IPS DF 19.7 (cell line): ENCODE measurements around the gene PLA1A.

Source experiments
- DNase-seq: peaks from one replicate; pipeline ENCODE4 v3.0.0-alpha.2; 2013; ENCODE audit warnings: low read depth, low spot score

The PLA1A gene

DNA sequence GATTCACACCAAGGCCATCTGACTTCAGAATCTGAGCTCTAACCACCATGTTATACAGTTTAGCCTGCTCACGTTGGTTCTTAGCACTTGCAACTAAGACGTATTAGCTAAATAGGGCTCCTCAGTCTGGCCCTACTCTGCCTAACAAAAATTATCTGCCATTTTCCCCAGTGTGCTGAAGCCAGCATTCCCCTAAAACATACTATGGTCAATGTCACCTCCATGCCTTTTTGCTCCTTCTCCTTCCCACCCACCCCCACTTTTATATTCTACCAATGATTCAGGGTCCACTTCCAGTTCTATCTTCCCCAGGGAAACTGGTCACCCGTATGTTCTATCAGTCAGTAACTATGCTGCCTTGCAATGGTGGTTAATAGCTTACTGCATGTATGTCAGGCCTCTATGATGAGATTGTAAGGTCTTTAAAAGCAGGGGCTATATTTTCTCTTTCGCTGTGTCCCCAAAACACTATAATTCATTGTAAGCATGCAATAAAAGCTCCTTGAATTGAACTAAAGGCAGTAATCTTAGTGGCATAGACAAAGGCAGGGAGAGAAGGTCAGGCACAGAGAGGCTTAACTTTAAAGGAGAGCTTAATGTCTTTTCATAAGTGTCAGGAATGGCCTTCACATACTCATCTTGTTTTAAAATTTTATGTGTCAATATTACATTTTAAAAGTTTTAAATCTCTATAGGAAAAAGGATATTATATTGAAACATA is 39.4 kb downstream of the PLA1A start:
- DNase-seq: no peak

- DNase-seq: no peak
These were observed 40.2 kb downstream of the PLA1A start for GRCh38 chr3:119637679-119638477.

GRCh38 chr3:119639494-119640350 is 42.0 kb downstream of the PLA1A start:
- no peak for DNase-seq

DNA sequence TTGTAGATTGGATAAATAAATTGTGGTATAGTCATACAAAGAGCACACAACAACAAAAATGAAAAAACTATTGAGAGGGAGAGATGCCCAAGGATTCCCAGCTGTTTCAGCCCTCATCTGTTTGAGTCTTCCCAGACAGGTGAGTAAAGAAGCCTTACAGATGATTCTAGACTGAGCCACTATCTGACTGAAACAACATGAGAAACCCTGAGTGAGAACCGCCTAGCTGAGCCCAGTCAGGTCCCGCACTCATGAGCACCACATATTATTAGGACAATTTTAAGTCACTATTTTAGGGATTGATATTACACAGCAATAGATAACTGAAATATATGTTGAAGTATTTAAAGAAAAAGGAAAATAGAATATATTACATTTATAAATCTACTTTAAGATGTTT is 43.7 kb downstream of the PLA1A start:
- no peak for DNase-seq

DNA sequence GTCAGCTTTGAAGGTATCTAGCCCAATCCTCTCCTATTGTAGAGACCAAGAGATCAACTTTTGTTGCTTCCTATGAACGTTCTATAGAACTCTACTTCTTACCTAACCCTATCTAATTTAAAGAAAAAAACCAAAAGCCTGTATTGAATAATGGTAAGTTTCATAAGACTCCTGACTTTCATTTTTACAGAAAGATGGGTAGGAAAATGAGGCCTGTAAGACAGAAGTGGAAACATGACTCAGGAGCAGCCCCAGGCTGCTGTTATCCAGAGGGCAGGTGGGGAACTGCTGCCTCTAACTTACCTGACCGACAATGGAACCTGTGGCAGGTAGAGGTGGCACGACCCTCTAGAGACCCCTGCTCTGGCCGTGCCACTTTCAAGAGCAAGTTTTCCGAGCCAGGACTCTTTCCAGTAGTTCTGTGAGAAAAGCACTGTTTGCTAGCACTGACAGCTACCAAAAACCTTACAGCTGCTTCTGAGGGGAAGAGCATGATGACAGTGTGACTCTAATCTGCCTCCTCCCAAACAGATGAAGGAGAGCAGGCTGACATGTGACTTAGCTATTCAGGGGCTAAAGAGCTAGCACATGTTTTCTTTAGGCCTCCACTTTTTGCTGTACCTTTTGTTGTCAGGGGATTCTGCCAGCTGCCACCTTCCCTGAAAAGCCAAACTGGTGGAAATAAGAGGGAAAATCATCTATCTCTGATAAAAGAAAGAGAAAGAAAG is 45.2 kb downstream of the PLA1A start:
- DNase-seq: no peak

DNA sequence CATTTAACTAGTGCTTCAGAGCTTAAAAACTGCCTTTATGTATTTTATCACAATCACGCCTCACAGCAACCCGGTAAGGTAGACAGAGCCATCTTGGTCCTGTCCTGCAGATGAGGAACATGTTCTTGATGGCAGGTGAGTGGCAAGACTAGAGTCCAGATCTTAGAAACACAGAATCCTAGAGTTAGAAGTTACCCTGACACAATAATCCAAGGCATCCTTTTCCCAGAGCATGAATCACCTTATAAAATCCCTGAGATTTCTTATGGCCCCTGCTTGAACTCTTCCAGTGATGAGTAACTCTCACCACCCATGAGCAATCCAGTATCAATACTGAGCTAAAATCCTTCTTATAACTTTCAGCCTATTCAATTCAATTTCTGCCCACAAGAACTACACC is 45.8 kb downstream of the PLA1A start:
- no peak for DNase-seq

DNA sequence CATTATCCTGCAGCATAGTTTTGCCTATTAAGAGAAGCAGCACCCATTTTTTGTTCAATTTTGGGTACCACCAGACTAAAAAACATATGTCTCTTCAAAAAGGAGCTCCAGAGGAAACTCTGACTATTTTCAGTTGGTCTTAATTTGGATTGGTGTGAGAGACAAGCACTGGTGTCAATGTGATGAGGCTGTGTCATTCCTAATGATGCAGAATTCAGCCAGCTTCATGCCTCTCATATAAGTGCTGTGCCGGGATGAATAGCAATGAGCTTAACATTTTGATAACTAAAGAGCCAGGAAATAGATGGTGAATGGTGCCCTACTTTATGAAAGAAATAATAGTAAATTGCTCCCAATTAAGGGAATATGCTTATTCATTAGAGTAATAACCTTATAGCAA is 46.8 kb downstream of the PLA1A start:
- DNase-seq: no peak

GRCh38 chr3:119645813-119646212 is 48.1 kb downstream of the PLA1A start:
- DNase-seq: no peak

- no peak for DNase-seq
These were observed 49.5 kb downstream of the PLA1A start for GRCh38 chr3:119647171-119647570.

- DNase-seq: no peak
These were observed 50.3 kb downstream of the PLA1A start for GRCh38 chr3:119647843-119648575.

- no peak for DNase-seq
These were observed 52.1 kb downstream of the PLA1A start for GRCh38 chr3:119649761-119650160.

- no peak for DNase-seq
These were observed 54.8 kb downstream of the PLA1A start for GRCh38 chr3:119652306-119653033.

DNA sequence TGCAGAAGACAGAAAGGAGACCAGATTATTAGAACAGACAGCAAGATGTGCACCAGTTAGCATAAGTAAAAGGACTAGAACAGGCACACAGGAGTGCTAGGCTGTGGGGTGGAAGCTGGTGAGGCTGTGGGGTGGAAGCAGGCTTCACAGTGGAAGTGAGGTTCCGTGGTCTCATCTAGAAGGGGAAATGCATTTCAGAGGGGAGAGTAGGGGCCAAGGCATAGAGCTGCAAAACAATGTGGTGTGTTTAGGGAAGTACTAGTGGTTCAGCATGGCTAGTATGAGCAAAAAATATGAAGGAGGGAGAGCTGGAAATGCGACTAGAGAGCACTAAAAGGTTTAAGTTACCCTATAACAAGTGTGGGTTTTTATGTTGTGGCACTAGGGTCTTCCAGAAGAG is 56.2 kb downstream of the PLA1A start:
- no peak for DNase-seq

DNA sequence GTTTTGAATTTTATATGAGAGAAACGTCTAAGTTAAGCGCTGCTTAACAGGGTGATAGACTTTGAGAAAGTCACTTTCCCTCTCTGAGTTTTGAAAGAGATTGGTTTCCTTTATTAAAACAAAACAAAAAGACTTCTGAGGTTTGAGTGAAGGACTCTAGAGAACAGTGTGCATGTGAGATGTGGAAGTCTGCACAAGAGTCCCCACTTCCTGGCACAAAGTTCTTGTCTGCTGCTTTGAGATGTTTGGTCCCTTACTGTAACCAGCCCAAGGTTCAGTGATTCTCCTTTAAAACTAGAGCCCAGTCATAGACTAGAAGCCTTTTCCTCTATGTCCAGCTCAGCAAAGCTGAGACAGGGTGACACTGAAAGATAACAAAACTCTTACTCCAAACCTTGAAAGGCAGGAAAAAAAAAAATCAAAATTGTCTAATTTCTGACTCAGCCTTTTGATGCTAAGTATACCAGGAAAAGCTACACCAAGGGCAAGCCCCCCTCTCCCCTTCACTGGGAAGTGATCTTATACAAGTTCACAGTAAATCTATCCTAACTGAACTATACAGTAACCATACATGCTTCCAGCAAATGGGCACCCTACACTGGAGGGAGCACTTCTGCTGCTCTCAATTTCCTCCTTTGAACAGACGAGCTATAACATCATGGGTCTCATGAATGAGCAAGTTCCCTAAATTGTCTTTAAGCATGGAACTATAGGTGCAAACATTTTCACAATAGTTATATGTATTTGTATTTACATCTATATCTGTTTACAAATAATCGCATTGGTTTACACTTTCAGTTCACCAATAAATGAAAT is 60.4 kb downstream of the PLA1A start:
- no peak for DNase-seq

GRCh38 chr3:119658994-119659393 is 61.3 kb downstream of the PLA1A start:
- no peak for DNase-seq

DNA sequence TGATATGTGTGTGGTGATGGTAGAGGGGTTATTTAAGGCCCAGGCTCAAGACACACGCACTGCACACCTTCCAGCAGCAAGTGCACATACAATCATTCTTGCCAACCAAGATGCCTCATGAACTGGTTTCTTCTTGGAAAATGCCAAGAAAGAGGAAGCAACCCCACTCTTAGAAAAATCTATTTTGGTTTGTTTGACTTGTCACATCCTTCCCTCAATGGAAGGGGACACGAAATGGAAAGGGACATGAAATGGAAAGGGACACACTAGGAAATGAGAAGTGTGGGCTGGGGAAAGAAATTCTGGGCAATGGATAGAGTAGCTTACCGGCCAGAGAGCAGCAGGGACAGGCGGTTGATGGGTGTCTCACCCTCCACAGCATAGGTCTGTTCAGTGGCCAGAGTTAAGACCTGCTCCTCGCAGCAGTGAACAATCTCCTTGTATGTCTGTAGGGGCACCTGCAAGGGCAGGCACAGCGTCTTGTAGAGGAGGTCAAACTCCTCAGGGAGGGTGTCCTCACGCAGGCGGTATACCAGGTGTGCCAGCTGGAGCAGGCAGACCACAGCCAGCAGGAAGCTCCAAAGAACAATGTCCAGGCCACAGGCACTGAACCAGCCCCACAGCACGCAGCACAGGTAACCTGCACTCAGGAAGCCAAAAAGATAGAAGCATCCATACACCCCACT is 62.1 kb downstream of the PLA1A start:
- no peak for DNase-seq

- DNase-seq: no peak
These were observed 63.1 kb downstream of the PLA1A start, which contains the start of gene POPDC2 for GRCh38 chr3:119660474-119661440. Gene POPDC2 (minus strand): TSS chr3:119660589. CDS start chr3:119660423, 166 bp downstream.
